AG09309 (cell line): ENCODE data around the gene TCF7.

Source experiments
- DNase-seq: peaks from one replicate; pipeline ENCODE4 v3.0.0-alpha.2; 2010; ENCODE audit warnings: low read depth
- H3K4me3 ChIP-seq: 2 replicates; pipeline ENCODE4 v1.5.1; 2011; ENCODE audit warnings: mild to moderate bottlenecking, low read depth, low read length, moderate library complexity; ENCODE audit not compliant: control insufficient read depth
- TF ChIP-seq, protein P1 (sequence below): IDR thresholded peaks from 2 replicates; pipeline ENCODE4 v1.5.1; 2011; ENCODE audit warnings: mild to moderate bottlenecking, low read depth, low read length, inconsistent platforms; ENCODE audit not compliant: insufficient read depth, control insufficient read depth; ENCODE audit errors: missing control alignments

The TCF7 gene

DNA sequence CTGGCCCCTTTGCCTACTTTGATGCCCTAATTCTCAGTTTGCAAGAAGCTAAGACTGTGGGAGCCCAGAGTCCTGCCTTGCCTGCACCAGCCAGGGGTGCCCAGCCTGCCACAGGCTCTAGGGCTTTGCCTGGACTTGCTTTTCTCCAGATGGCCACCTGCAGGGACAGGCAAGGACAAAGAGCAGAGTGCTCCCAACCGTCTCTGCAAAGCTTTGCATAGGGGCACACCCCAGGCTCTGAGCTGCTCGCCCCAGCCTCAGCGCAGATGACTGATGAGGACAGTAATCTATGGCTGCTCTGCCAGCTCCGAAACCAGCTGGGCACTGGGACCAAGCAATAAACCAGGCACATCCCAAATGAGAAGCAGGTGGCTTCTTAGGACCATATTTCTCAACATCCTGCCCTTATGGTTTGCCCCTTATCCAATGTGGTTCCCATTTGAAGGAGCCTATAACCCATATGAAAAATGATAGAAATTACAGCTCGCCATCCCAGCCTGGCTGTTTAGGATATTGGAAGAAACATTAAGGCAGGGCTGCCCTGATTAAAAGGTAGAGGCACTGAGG is 25.4 kb upstream of the TCF7 start:
- no peak overlapping the region for H3K4me3 ChIP-seq
- TF ChIP-seq, protein P1, sequence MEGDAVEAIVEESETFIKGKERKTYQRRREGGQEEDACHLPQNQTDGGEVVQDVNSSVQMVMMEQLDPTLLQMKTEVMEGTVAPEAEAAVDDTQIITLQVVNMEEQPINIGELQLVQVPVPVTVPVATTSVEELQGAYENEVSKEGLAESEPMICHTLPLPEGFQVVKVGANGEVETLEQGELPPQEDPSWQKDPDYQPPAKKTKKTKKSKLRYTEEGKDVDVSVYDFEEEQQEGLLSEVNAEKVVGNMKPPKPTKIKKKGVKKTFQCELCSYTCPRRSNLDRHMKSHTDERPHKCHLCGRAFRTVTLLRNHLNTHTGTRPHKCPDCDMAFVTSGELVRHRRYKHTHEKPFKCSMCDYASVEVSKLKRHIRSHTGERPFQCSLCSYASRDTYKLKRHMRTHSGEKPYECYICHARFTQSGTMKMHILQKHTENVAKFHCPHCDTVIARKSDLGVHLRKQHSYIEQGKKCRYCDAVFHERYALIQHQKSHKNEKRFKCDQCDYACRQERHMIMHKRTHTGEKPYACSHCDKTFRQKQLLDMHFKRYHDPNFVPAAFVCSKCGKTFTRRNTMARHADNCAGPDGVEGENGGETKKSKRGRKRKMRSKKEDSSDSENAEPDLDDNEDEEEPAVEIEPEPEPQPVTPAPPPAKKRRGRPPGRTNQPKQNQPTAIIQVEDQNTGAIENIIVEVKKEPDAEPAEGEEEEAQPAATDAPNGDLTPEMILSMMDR = no peak
- DNase-seq = no peak

DNA sequence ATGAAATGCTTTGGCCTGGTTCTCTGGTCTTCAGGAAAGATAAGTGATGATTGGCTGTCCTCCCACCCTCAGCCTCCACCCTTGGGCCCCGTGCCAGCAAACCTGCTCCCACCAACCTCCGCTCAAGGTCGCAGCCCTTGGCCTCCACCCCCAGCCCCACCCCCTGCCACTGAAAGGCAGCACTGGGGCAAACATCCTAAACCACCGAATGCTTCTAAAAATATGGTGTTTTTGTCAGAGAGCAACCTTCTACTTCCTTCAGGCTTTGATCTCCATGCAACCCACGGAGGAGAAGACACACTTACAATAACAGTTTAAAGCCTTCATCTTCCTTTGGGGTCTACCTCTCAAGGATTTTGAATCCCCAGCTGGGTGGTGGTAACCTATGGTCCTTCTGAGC is 24.0 kb upstream of the TCF7 start:
- no peak overlapping the region for H3K4me3 ChIP-seq
- DNase-seq = no peak
- TF ChIP-seq, protein P1 = no peak

DNA sequence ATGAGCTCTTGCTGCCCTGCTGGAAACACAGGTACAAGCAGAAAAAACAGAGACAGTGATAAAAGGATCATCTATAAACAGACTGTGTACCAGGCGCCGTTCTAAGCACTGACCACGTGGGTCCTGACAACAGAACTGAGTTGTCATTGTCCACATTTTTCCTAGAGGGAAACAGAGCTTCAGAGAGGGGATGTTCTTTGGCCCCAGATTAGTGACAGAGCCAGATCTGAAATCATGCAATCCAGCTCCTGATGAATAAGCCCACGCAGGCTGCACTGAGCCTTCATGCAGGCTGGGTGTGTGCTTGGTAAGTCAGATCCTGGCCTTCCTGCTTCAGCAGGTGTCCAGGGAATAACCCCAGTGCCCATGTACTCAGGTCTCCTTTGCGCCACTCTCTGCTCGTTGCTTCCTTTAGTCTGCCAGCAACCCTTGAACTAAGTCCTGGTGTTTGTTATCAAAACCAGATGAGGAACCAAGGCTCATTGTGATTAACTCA is 22.8 kb upstream of the TCF7 start:
- DNase-seq = no peak
- no peak overlapping the region for H3K4me3 ChIP-seq
- TF ChIP-seq, protein P1 = no peak

DNA sequence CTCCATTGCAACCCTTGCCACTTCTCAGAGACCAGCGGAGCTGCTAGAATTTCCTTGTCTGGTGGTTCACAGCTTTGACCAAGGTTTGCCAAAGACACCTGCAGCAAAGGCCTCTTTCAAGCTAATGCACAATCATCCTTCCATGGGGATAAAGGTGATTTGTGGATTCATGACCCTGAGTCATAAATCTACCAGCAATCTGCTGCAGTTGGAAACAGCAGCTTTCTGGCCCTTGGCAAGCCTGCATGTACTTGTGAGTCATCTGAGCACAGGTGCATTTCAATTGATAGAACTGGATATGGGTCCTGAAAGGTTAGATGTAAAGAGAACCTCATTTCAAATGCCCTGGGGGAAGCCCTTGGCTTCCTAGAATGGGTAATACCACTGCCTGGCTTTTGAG is 21.6 kb upstream of the TCF7 start:
- no peak for DNase-seq
- TF ChIP-seq, protein P1 = no peak
- H3K4me3 ChIP-seq = no peak overlapping the region

DNA sequence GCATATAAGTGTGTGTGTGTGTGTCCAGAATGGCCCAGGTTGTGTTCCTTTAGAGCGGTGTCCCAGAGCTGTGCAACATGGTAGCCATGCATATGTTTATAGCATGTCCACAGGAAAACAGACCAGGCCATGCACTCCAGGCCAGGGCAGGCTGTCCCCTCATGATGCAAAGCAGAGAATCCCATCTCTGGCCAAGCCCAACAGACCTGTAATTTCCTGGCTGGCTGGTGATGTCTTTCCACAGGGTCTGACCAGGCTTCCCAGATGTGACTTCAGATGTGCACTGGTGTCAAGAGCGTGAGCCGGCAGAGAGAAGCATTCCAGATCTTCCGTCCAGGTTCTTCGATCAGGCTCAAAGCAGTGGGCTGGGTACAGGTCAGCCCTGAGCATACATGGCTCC is 21.1 kb upstream of the TCF7 start:
- H3K4me3 ChIP-seq = no peak overlapping the region
- TF ChIP-seq, protein P1 = no peak
- DNase-seq = no peak

DNA sequence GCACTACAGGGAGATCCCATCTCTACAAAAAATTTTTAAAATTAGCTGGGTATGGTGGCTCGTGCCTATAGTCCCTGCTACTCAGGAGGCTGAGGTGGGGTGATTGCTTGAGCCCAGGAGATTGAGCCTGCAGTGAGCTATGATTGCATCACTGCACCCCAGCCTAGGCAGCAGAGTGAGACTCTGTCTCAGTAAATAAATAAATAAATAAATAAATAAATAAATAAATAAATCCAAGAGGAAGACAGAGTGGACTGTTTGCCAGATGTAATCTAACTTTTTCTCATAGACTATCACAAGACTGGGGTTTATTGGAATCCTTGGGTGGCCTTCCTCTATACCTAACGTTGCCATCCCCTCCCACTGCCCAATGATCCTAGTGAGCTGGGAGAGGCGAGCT is 19.2 kb upstream of the TCF7 start:
- TF ChIP-seq, protein P1 = no peak
- DNase-seq = no peak
- H3K4me3 ChIP-seq = no peak overlapping the region
